AG09309 (cell line): Measurements from ENCODE around the gene AKAP10.

Experiments used
- DNase-seq: peaks from one replicate; pipeline ENCODE4 v3.0.0-alpha.2; 2010; ENCODE audit warnings: low read depth
- H3K4me3 ChIP-seq: 2 replicates; pipeline ENCODE4 v1.5.1; 2011; ENCODE audit warnings: mild to moderate bottlenecking, low read depth, low read length, moderate library complexity; ENCODE audit not compliant: control insufficient read depth
- CTCF ChIP-seq: IDR thresholded peaks from 2 replicates; pipeline ENCODE4 v1.5.1; 2011; ENCODE audit warnings: mild to moderate bottlenecking, low read depth, low read length, inconsistent platforms; ENCODE audit not compliant: insufficient read depth, control insufficient read depth; ENCODE audit errors: missing control alignments

Gene AKAP10

GRCh38 chr17:19939993-19940721, 37.5 kb downstream of the AKAP10 start:
- no peak overlapping the region for H3K4me3 ChIP-seq
- no peak for TF ChIP-seq CTCF
- no peak for DNase-seq

GRCh38 chr17:19938736-19939135, 38.9 kb downstream of the AKAP10 start:
- no peak for TF ChIP-seq CTCF
- no peak overlapping the region for H3K4me3 ChIP-seq
- no peak for DNase-seq

GRCh38 chr17:19937522-19937921, 40.1 kb downstream of the AKAP10 start:
- no peak overlapping the region for H3K4me3 ChIP-seq
- no peak for TF ChIP-seq CTCF
- DNase-seq = no peak

GRCh38 chr17:19935169-19935568, 42.5 kb downstream of the AKAP10 start:
- H3K4me3 ChIP-seq = no peak overlapping the region
- no peak for TF ChIP-seq CTCF
- no peak for DNase-seq

GRCh38 chr17:19933628-19934027, 44.0 kb downstream of the AKAP10 start:
- no peak for TF ChIP-seq CTCF
- no peak for DNase-seq
- H3K4me3 ChIP-seq = no peak overlapping the region

GRCh38 chr17:19933221-19933620, 44.4 kb downstream of the AKAP10 start:
- DNase-seq = no peak
- H3K4me3 ChIP-seq = no peak overlapping the region
- TF ChIP-seq CTCF = no peak

- no peak for TF ChIP-seq CTCF
- peak; percentile 91 for DNase-seq
Observed at GRCh38 chr17:19928299-19928698, 49.3 kb downstream of the AKAP10 start.

More at GRCh38 chr17:19928299-19928698, 49.3 kb downstream of the AKAP10 start:
- H3K4me3 ChIP-seq = no peak overlapping the region
